Measurements from ENCODE around the gene TBC1D4. TPM values are rescaled to one million over a fixed set of nuclear protein-coding genes. Genes with fewer than 3 reads are reported as not detected.

The TBC1D4 gene, protein sequence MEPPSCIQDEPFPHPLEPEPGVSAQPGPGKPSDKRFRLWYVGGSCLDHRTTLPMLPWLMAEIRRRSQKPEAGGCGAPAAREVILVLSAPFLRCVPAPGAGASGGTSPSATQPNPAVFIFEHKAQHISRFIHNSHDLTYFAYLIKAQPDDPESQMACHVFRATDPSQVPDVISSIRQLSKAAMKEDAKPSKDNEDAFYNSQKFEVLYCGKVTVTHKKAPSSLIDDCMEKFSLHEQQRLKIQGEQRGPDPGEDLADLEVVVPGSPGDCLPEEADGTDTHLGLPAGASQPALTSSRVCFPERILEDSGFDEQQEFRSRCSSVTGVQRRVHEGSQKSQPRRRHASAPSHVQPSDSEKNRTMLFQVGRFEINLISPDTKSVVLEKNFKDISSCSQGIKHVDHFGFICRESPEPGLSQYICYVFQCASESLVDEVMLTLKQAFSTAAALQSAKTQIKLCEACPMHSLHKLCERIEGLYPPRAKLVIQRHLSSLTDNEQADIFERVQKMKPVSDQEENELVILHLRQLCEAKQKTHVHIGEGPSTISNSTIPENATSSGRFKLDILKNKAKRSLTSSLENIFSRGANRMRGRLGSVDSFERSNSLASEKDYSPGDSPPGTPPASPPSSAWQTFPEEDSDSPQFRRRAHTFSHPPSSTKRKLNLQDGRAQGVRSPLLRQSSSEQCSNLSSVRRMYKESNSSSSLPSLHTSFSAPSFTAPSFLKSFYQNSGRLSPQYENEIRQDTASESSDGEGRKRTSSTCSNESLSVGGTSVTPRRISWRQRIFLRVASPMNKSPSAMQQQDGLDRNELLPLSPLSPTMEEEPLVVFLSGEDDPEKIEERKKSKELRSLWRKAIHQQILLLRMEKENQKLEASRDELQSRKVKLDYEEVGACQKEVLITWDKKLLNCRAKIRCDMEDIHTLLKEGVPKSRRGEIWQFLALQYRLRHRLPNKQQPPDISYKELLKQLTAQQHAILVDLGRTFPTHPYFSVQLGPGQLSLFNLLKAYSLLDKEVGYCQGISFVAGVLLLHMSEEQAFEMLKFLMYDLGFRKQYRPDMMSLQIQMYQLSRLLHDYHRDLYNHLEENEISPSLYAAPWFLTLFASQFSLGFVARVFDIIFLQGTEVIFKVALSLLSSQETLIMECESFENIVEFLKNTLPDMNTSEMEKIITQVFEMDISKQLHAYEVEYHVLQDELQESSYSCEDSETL (N-terminal part only)
- total RNA-seq (2014; rRNA removed): 15.1 and 22.3 TPM in 2 replicates
- Bru-seq, nascent RNA: percentile 74 among the genes with signal in this experiment
- BruChase-seq, experiment 1, labeled RNA remaining after a 6-hour chase: percentile 63 among the genes with signal in this experiment
- percentile 65 among the genes with signal in this experiment for BruChase-seq, experiment 2, labeled RNA remaining after a 2-hour chase
- long read RNA-seq, full-length matches to known transcripts: 10 of 72 reads
- long read RNA-seq, partial matches to known transcripts: 53 of 72 reads
- long read RNA-seq, other reads (novel, unspliced or antisense): 9 of 72 reads

DNA sequence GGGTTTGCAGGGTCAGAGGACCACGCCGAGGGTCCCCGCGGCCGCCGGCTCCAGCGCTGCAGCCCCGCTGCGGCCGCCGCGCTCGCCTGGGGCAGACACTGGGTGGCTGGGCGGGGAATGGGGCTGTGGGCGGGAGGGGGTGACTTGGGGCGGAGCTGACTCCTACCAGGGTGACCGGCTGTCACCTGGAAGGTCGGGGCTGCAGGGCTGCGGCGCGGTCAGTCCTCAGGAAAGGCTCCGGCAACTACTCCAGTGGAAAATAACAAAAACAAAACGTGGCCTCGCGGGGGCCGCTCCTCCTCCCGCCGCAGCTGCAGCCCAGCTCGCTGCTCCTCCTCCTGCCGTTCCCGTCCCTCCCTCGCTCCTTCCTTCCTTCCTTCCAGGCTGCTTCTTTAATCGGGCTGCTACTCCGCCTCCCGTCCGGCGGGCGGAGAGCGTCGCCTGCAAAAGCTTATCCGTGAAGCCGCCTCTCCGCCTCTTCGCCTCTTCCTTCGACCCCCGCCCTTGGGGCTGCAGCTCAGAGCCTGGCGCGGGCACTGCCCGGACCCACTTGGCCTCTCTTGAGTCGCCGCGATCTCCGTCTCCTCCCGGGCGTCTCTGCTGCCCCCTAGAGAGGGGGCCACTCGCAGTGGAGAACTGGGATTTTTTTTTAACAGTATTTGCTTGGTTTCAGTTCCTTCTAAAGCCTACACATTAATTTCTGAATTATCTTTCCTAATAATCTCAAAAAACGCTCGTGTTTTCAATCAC lies at the start of gene TBC1D4:
TBC1D4 (minus strand) TSS at position 100 of the 750 bp plus-strand sequence. CDS start 402 bp downstream, outside the sequence.
- Histone ChIP-seq H2AFZ (ENCODE audit: low read length) (peak within 1 kb of the TSS; percentile 83), H3F3A (ENCODE audit: low read length, unreplicated experiment) (no peaks in the 10 kb centered on the region), H3K9ac (ENCODE audit: low read length) (peak within 1 kb of the TSS; percentile 83), H3K4me3 (ENCODE audit: low read length) (peak within 1 kb of the TSS; percentile 77), H4K20me1 (ENCODE audit: low read length) (peaks cover 15% of the 10 kb centered on the region; the same call in 1 of the 2 replicates), H3K9me3 (ENCODE audit: low read length) (no peaks in the 10 kb centered on the region), H3K4me1 (ENCODE audit: insufficient read depth, low read length) (peaks cover 46% of the 10 kb centered on the region), H3K27ac (ENCODE audit: low read length) (peak within 1 kb of the TSS; percentile 78), H3K36me3 (ENCODE audit: low read depth, low read length) (no peaks in the 10 kb centered on the region), H3K27me3 (ENCODE audit: low read length) (no peaks in the 10 kb centered on the region), H3K79me2 (ENCODE audit: low read length) (peaks cover 30% of the 10 kb centered on the region), H3K4me2 (ENCODE audit: low read length) (peak within 1 kb of the TSS; percentile 93), H3K9me2 (replicated peaks; ENCODE audit: low read length) (no peaks in the 10 kb centered on the region)
- ChIA-PET POLR2A (ENCODE audit: unreplicated experiment) (interaction anchor here (0.6 kb wide), 2 partner anchors 142 to 564 kb away, joined by 4 to 5 read pairs; no protein-coding TSS in a partner anchor), CTCF (interaction anchor here (0.6 to 1.4 kb wide), 15 partner anchors 8 to 1372 kb away, joined by 3 to 11 read pairs (median 4); partner anchors contain the start of gene UCHL3)
- BruUV-seq (replicated peaks): no TSS peak
- ATAC-seq (peak; percentile 66), DNase-seq (peak; percentile 81)
- no peak for TF ChIP-seq EZH2phosphoT487 (IDR thresholded peaks at IDR 0.05; ENCODE audit: borderline replicate concordance, low read length)
- TF ChIP-seq, protein P1, sequence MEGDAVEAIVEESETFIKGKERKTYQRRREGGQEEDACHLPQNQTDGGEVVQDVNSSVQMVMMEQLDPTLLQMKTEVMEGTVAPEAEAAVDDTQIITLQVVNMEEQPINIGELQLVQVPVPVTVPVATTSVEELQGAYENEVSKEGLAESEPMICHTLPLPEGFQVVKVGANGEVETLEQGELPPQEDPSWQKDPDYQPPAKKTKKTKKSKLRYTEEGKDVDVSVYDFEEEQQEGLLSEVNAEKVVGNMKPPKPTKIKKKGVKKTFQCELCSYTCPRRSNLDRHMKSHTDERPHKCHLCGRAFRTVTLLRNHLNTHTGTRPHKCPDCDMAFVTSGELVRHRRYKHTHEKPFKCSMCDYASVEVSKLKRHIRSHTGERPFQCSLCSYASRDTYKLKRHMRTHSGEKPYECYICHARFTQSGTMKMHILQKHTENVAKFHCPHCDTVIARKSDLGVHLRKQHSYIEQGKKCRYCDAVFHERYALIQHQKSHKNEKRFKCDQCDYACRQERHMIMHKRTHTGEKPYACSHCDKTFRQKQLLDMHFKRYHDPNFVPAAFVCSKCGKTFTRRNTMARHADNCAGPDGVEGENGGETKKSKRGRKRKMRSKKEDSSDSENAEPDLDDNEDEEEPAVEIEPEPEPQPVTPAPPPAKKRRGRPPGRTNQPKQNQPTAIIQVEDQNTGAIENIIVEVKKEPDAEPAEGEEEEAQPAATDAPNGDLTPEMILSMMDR (conservative IDR thresholded peaks at IDR 0.05; ENCODE audit: low read depth, low read length): peak; percentile 85
- intact Hi-C loops (cut with micrococcal nuclease): loop anchor here (1.0 to 2.0 kb wide), 3 partner anchors 65 to 110 kb away; partner anchors contain the start of gene UCHL3

DNA sequence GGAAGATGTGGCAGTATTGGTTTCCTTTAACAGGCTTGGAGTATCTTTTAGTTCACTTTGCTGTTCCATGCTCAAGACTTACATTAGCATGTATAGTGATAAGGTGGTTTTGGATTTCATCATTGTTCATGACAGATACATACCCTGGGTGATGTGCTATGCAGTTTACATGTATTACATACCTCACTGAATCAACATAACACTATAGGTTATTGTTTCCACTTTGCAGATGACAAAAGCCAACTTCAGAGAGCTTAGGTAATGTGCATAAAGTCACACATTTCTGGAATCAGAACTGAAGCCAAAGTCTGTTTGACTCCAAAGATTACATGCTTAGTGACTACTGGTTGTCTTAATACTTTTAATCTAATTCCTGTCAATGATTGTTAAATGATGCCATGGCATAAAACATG lies 48.6 kb upstream of the TBC1D4 start:
- no peaks in the 10 kb centered on the region for H3F3A ChIP-seq (ENCODE audit: low read length, unreplicated experiment)
- CTCF ChIA-PET: no interaction called here
- no peak for DNase-seq
- no peak overlapping the region for H3K27ac ChIP-seq (ENCODE audit: low read length)
- intact Hi-C loops (cut with micrococcal nuclease): no loop called here
- H4K20me1 ChIP-seq (ENCODE audit: low read length): no peaks in the 10 kb centered on the region
- 0 out of 2 replicates have a peak, but pooled peaks cover 1% of the 10 kb centered on the region for H3K79me2 ChIP-seq (ENCODE audit: low read length)
- no peaks in the 10 kb centered on the region for H3K4me1 ChIP-seq (ENCODE audit: insufficient read depth, low read length)
- H3K4me3 ChIP-seq (ENCODE audit: low read length): no peak overlapping the region
- H2AFZ ChIP-seq (ENCODE audit: low read length): no peak overlapping the region
- TF ChIP-seq EZH2 (IDR thresholded peaks at IDR 0.05; ENCODE audit: low read length, unreplicated experiment) (no peak), EZH2phosphoT487 (IDR thresholded peaks at IDR 0.05; ENCODE audit: borderline replicate concordance, low read length) (no peak)
- TF ChIP-seq, protein P1 (conservative IDR thresholded peaks at IDR 0.05; ENCODE audit: low read depth, low read length): no peak
- no peak for ATAC-seq
- no peaks in the 10 kb centered on the region for H3K27me3 ChIP-seq (ENCODE audit: low read length)
- POLR2A ChIA-PET (ENCODE audit: unreplicated experiment): interaction anchor here (0.5 kb wide), 1 partner anchor 16 kb away, joined by 4 read pairs; no protein-coding TSS in a partner anchor
- peaks cover 4% of the 10 kb centered on the region; the same call in 1 of the 2 replicates for H3K36me3 ChIP-seq (ENCODE audit: low read depth, low read length)
- H3K4me2 ChIP-seq (ENCODE audit: low read length): no peak overlapping the region
- H3K9ac ChIP-seq (ENCODE audit: low read length): no peak overlapping the region
- no peaks in the 10 kb centered on the region for H3K9me3 ChIP-seq (ENCODE audit: low read length)
- no TSS peak for BruUV-seq (replicated peaks)
- no peaks in the 10 kb centered on the region for H3K9me2 ChIP-seq (replicated peaks; ENCODE audit: low read length)
